OCI-LY7 (cell line): ENCODE measurements around the gene PFAS. TPM values are rescaled to one million over a fixed set of nuclear protein-coding genes. Genes with fewer than 3 reads are reported as not detected.

ENCODE experiments used
- BruUV-seq: library from RNA; stranded (reverse); fragments of 400-500 nt; replicated peaks from 2 replicates; lab custom pipeline; 2021; lab: Mats Ljungman, UMichigan
- CTCF ChIA-PET: fragments of 300-600 bp; sonication (Branson Sonifier 250); formaldehyde crosslinking; loops from one replicate; lab custom pipeline; 2022; ENCODE audit warnings: antibody characterized with exemption; ENCODE audit not compliant: unreplicated experiment; lab: Charles Lee
- POLR2A ChIA-PET: fragments of 300-600 bp; sonication (Branson Sonifier 250); formaldehyde crosslinking; loops from one replicate; lab custom pipeline; 2022; ENCODE audit warnings: antibody characterized with exemption; lab: Charles Lee
- DNase-seq: peaks from one replicate; pipeline ENCODE4 v3.0.0-alpha.2; 2015; ENCODE audit warnings: low spot score
- H2AFZ ChIP-seq: fragments of 200-600 bp; sonication (generic), shearing (Covaris generic); 2 replicates; pipeline ENCODE4 v1.6.1; 2014; ENCODE audit warnings: mild to moderate bottlenecking, antibody characterized with exemption, low read length, moderate library complexity
- H3K27ac ChIP-seq: fragments of 200-600 bp; sonication (generic); 2 replicates; pipeline ENCODE4 v1.5.1; 2014; ENCODE audit warnings: mixed run types, low read depth, mild to moderate bottlenecking, moderate library complexity, low read length, inconsistent platforms; ENCODE audit not compliant: poor library complexity, severe bottlenecking
- H3K36me3 ChIP-seq: fragments of 200-600 bp; sonication (generic); 2 replicates; pipeline ENCODE4 v1.6.1; 2014; ENCODE audit warnings: mild to moderate bottlenecking, antibody characterized with exemption, low read length, moderate library complexity, mixed read lengths; ENCODE audit not compliant: insufficient read depth
- H3K4me1 ChIP-seq: fragments of 200-600 bp; sonication (generic); 2 replicates; pipeline ENCODE4 v1.5.1; 2014; ENCODE audit warnings: mild to moderate bottlenecking, low read length; ENCODE audit not compliant: insufficient read depth, poor library complexity, severe bottlenecking
- H3K4me2 ChIP-seq: fragments of 200-600 bp; sonication (generic); 2 replicates; pipeline ENCODE4 v1.6.1; 2014; ENCODE audit warnings: mild to moderate bottlenecking, low read length
- H3K4me3 ChIP-seq: fragments of 200-600 bp; sonication (generic); 2 replicates; pipeline ENCODE4 v1.5.1; 2014; ENCODE audit warnings: mild to moderate bottlenecking, low read depth, low read length; ENCODE audit not compliant: poor library complexity, severe bottlenecking
- H3K79me2 ChIP-seq: fragments of 200-600 bp; sonication (generic); 2 replicates; pipeline ENCODE4 v1.6.1; 2016; ENCODE audit warnings: low read depth, mild to moderate bottlenecking, low read length, moderate library complexity, mixed read lengths; ENCODE audit not compliant: insufficient read depth
- H3K9me2 ChIP-seq: fragments of 200-600 bp; sonication (generic); 2 replicates; pipeline ENCODE4 v1.6.1; 2016; ENCODE audit warnings: mild to moderate bottlenecking, low read length, mixed read lengths; ENCODE audit not compliant: insufficient read depth
- H3K9me3 ChIP-seq: fragments of 200-600 bp; sonication (generic); 2 replicates; pipeline ENCODE4 v1.6.1; 2014; ENCODE audit warnings: mild to moderate bottlenecking, mixed run types, low read length, mixed read lengths
- H4K20me1 ChIP-seq: fragments of 200-600 bp; sonication (generic); 2 replicates; pipeline ENCODE4 v1.6.1; 2014; ENCODE audit warnings: mild to moderate bottlenecking, antibody characterized with exemption, low read length, moderate library complexity, mixed read lengths; ENCODE audit not compliant: insufficient read depth
- CTCF ChIP-seq: fragments of 200-600 bp; sonication (generic); conservative IDR thresholded peaks from 2 replicates; pipeline ENCODE4 v1.5.1; 2014; ENCODE audit warnings: mild to moderate bottlenecking, antibody characterized with exemption, low read length, moderate library complexity, mixed read lengths
- EZH2phosphoT487 ChIP-seq: fragments of 200-600 bp; sonication (generic); IDR thresholded peaks from 2 replicates; pipeline ENCODE4 v1.6.1; 2018; ENCODE audit warnings: low read depth, borderline replicate concordance, mild to moderate bottlenecking, mixed run types, antibody characterized with exemption, low read length, moderate library complexity, mixed read lengths
- intact Hi-C: fragments of 100-400 bp; cut with micrococcal nuclease; formaldehyde crosslinking; loops from one replicate; pipeline ENCODE4 v1.10.0; 2022; ENCODE audit not compliant: unreplicated experiment
- total RNA-seq, 2 experiments: library from RNA; depleted of rRNA in 1 of 2; stranded (reverse); fragments of >200 nt in 1 of 2; shearing (Covaris generic) in 1 of 2; gene quantifications; 2 replicates each; pipeline ENCODE4 v1.2.3, GENCODE V29; 2014 to 2022

Gene PFAS
- total RNA-seq, 2 experiments from 2014 or later = 114 to 180 TPM

GRCh38 chr17:8290043-8290442 is 41.0 kb downstream of the PFAS start:
- no TSS peak for BruUV-seq
- no peak for TF ChIP-seq EZH2phosphoT487
- TF ChIP-seq CTCF = no peak
- Histone ChIP-seq H3K4me2 (peak overlapping the region; percentile 91), H2AFZ (no peak overlapping the region), H4K20me1 (no peaks in the 10 kb centered on the region), H3K79me2 (no peaks in the 10 kb centered on the region), H3K4me1 (peaks cover 53% of the 10 kb centered on the region), H3K9me3 (no peaks in the 10 kb centered on the region), H3K36me3 (peaks cover 3% of the 10 kb centered on the region; the same call in 1 of the 2 replicates), H3K4me3 (peak overlapping the region; percentile 83), H3K27ac (no peak overlapping the region), H3K9me2 (no peaks in the 10 kb centered on the region)
- DNase-seq = no peak
- intact Hi-C loops = no loop called here
- CTCF ChIA-PET = no interaction called here
- POLR2A ChIA-PET = interaction anchor here (1.9 kb wide), 1 partner anchor 40 kb away, joined by 7 read pairs; no protein-coding TSS in a partner anchor

- CTCF ChIA-PET = interaction anchor here (0.6 kb wide), 2 partner anchors 58 to 111 kb away, joined by 3 to 4 read pairs; no protein-coding TSS in a partner anchor
- POLR2A ChIA-PET = interaction anchor here (0.6 to 1.2 kb wide), 4 partner anchors 41 to 109 kb away, joined by 3 read pairs; partner anchors contain the start of gene AURKB
- no peaks in the 10 kb centered on the region for H3K79me2 ChIP-seq
- H2AFZ ChIP-seq = peak overlapping the region; percentile 3; the same call in 1 of the 2 replicates
- peak overlapping the region; percentile 66 for H3K4me2 ChIP-seq
- no peaks in the 10 kb centered on the region for H3K9me2 ChIP-seq
- intact Hi-C loops = no loop called here
- DNase-seq = peak; percentile 72
- H3K36me3 ChIP-seq = peaks cover 3% of the 10 kb centered on the region; the same call in 1 of the 2 replicates
- no peaks in the 10 kb centered on the region for H3K9me3 ChIP-seq
- H3K4me3 ChIP-seq = peak overlapping the region; percentile 41
- BruUV-seq = no TSS peak
- H3K4me1 ChIP-seq = peaks cover 37% of the 10 kb centered on the region
- peak overlapping the region; percentile 72 for H3K27ac ChIP-seq
- no peak for TF ChIP-seq CTCF
- no peak for TF ChIP-seq EZH2phosphoT487
- no peaks in the 10 kb centered on the region for H4K20me1 ChIP-seq
Measured at GRCh38 chr17:8292639-8293395, 43.7 kb downstream of the PFAS start.
